Heart right ventricle (tissue), 16 donors: ENCODE data around the gene KCNMB1. TPM values are rescaled to one million over a fixed set of nuclear protein-coding genes. Genes with fewer than 3 reads are reported as not detected.

ENCODE experiments used
- ATAC-seq, 8 donors: fragments of 200-7000 bp; cut with Tn5 transposase; one replicate each; pipeline ENCODE4 v1.9.1; 2020; ENCODE audit warnings: mild to moderate bottlenecking in 8 of 8, moderate library complexity in 8 of 8, moderate number of reproducible peaks in 1 of 8
- DNase-seq, 2 donors: peaks; one replicate each; pipeline ENCODE4 v3.0.0-alpha.2; 2020
- H3K27ac ChIP-seq, 10 donors: fragments of 200-600 bp; sonication (generic) in 2 of 10; one replicate each; pipeline versions ENCODE4 v1.5.0 to v1.8.0; 2020 to 2022; ENCODE audit warnings: mild to moderate bottlenecking in 3 of 10
- H3K27me3 ChIP-seq, 7 donors: fragments of 200-600 bp; one replicate each; pipeline ENCODE4 v1.8.0; 2021 to 2022; ENCODE audit warnings: mild to moderate bottlenecking in 2 of 7
- H3K36me3 ChIP-seq, 9 donors: fragments of 200-600 bp; sonication (generic) in 1 of 9; one replicate each; pipeline versions ENCODE4 v1.5.0 to v1.8.0; 2020 to 2022; ENCODE audit warnings: mild to moderate bottlenecking in 2 of 9
- H3K4me1 ChIP-seq, 9 donors: fragments of 200-600 bp; sonication (generic) in 1 of 9; one replicate each; pipeline versions ENCODE4 v1.5.0 to v1.8.0; 2020 to 2022; ENCODE audit warnings: mild to moderate bottlenecking in 4 of 9
- H3K4me3 ChIP-seq, 10 donors: fragments of 200-600 bp; sonication (generic) in 2 of 10; one replicate each; pipeline versions ENCODE4 v1.5.0 to v1.8.0; 2020 to 2022; ENCODE audit warnings: mild to moderate bottlenecking in 7 of 10, moderate library complexity in 2 of 10
- H3K9me3 ChIP-seq, 11 donors: fragments of 200-600 bp in 10 of 11; sonication (generic) in 2 of 11; one replicate each; pipeline versions ENCODE4 v1.5.0 to v1.8.0; 2013 to 2022; ENCODE audit warnings: mild to moderate bottlenecking in 2 of 11, control low read depth in 1 of 11, moderate library complexity in 1 of 11
- WGBS, 2 donors: extraction: QIAGEN DNeasy Blood & Tissue Kit; methylation state at CpG; one replicate each; pipeline ENCODE4 v1.1.7; 2013; ENCODE audit warnings: inconsistent platforms in 1 of 2; 5-methylcytosine and 5-hydroxymethylcytosine counted together
- intact Hi-C, 10 donors: fragments of 100-400 bp; cut with DNase I; formaldehyde crosslinking; loops; one replicate each; pipeline versions ENCODE4 v1.11.1 to v1.14.2; 2022
- polyA plus RNA-seq, 2 donors: library from polyadenylated mRNA; stranded (reverse); fragments of 200-250 nt; gene quantifications; one replicate each; pipeline ENCODE4 v1.2.3, GENCODE V29; 2013
- total RNA-seq, 10 donors: library from RNA; stranded (reverse); fragmentation: NEBNext Ultra II Directional in 3 of 10; extraction: Animal tissue kit (Norgen Biotek cat#: 25700) in 3 of 10; gene quantifications; one replicate each; pipeline versions ENCODE4 v1.2.1 to v1.2.4, GENCODE V29; 2021 to 2023
- TF ChIP-seq, protein P1 (sequence below), 9 donors: fragments of 200-600 bp; sonication (generic) in 2 of 9; IDR thresholded peaks; one replicate each; pipeline versions ENCODE4 v1.5.0 to v1.8.0; 2021 to 2022; ENCODE audit warnings: antibody characterized with exemption in 9 of 9, mild to moderate bottlenecking in 5 of 9, moderate library complexity in 1 of 9
- donor health status: Arrhythmogenic right ventricular cardiomyopathy.
- donor health status: ischemic (EF 13 %, LVEDD 7.1; RV severe dilation, severe dysfunction).
- donor health status: healthy with polysubstance abuse.
- donor health status: DM: no; HTN: yes; CAD: no.
- donor health status: DM: no; HTN: no; CAD: no.
- donor health status: ischemic (EF 25% LVEDD 6.9; RV normal size, moderate dysfunction).
- donor health status: ischemic (EF 25% LVEDD 5.7; RV mildly dilated, moderate dysfunction).
- donor health status: healthy.
- donor health status: DM: yes; HTN: yes; CAD: no.
- donor health status: Ischemic cardiomyopathy.
- donor health status: ischemic (EF 35%, LVEDD 5.7; RV mildly dilated, moderate dysfunction).
- donor health status: nonischemic (EF 11% LVEDD 7.7; RV severe dilation, severe dysfunction).
- donor health status: DM: yes; HTN: yes; CAD: no.
- donor health status: PGD.
- donor health status: ischemic (EF 29% LVEDD 5.4; RV normal size, mild dysfunction).
- donor health status: nonischemic (EF 23%, LVEDD 6.1; RV moderate dilation, normal function).

Gene KCNMB1
- total and polyA plus RNA-seq, 12 donors, result 0.90 to 2.8 (median 1.2) TPM

DNA sequence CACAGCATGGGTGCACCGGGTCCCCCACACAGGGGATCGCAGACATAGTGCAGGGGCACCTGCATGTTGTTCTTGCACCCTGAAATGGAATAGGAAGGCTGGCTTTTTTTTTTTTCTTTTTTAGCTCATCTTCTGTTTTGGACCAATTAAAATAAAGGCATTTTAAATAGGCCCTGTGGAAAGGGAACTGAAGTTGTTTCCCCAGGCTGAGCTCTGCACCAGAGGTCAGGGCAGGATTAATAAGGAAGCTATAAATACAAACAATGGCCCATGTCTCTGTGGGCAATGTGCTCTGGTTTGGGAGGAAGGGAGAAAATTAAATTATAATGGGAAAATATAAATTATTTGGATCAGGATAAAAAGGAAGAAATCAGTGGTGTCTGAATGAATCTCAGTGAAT, 21.2 kb upstream of the KCNMB1 start:
- TF ChIP-seq, protein P1, sequence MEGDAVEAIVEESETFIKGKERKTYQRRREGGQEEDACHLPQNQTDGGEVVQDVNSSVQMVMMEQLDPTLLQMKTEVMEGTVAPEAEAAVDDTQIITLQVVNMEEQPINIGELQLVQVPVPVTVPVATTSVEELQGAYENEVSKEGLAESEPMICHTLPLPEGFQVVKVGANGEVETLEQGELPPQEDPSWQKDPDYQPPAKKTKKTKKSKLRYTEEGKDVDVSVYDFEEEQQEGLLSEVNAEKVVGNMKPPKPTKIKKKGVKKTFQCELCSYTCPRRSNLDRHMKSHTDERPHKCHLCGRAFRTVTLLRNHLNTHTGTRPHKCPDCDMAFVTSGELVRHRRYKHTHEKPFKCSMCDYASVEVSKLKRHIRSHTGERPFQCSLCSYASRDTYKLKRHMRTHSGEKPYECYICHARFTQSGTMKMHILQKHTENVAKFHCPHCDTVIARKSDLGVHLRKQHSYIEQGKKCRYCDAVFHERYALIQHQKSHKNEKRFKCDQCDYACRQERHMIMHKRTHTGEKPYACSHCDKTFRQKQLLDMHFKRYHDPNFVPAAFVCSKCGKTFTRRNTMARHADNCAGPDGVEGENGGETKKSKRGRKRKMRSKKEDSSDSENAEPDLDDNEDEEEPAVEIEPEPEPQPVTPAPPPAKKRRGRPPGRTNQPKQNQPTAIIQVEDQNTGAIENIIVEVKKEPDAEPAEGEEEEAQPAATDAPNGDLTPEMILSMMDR (IDR thresholded peaks at IDR 0.05), result no peak
- Histone ChIP-seq H3K9me3 (no peaks in the 10 kb centered on the region), H3K36me3 (no peaks in the 10 kb centered on the region), H3K4me3 (no peak overlapping the region), H3K27ac (no peak overlapping the region), H3K27me3 (peaks cover 0 to 3% (median 0%) of the 10 kb centered on the region in 7 donors), H3K4me1 (peaks cover 0 to 12% (median 0%) of the 10 kb centered on the region in 9 donors)
- 98 to 99% methylated on average over 2 of the region's 2 CpGs for WGBS, 2 donors
- DNase-seq, result no peak
- no peak for ATAC-seq
- intact Hi-C loops, result loop anchor here in 2 of 10 donors (10.0 kb wide), 2 partner anchors 146 to 306 kb away; partner anchors contain the start of gene FOXI1 (in 2 of the 2)

DNA sequence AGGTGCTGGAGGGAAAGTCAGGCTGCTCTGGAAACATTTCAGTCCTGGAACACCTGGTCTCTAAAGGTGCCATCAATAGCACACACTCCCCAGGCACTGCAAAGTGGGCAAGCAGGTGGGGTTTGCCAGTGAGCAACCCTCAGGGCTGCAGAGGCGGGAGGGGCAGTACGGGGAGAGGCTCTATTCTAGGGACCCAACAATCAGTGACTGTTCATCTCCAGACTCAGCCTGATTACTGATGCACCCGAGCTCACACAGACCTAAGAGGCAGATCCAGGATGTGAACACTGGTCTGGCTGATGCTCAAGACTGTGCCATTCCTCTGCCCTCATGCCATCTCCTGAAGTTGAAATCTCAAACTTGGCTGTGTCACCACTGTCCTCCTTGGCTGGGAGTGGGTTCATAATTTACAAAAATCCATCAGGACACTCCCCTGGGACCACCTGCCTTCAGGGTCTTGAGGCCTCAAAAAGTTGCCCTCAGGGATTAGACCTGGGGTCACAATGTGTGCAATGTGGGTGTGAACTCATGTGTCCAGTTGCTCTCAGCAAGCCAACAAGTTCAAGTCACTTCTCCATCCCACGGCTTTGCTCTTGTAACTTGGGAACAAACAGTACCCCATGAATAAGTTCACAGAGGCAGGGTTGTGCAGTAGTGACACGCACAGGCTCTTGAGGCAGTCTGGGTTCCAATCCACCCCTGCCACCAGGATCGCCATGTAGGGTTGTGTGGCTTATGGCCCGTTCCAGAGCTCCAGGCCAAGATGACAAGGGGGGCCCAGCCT, 19.9 kb upstream of the KCNMB1 start:
- 77 to 88% methylated on average over 7 of the region's 7 CpGs for WGBS, 2 donors
- Histone ChIP-seq H3K4me1 (peaks cover 0 to 19% (median 0%) of the 10 kb centered on the region in 9 donors), H3K27me3 (peaks cover 0 to 3% (median 0%) of the 10 kb centered on the region in 7 donors), H3K27ac (no peak overlapping the region), H3K36me3 (no peaks in the 10 kb centered on the region), H3K4me3 (no peak overlapping the region), H3K9me3 (no peaks in the 10 kb centered on the region)
- TF ChIP-seq, protein P1 (IDR thresholded peaks at IDR 0.05), result no peak
- intact Hi-C loops, result loop anchor here in 1 of 10 donors (10.0 kb wide), 1 partner anchor 314 kb away; no protein-coding TSS in a partner anchor
- DNase-seq (no peak), ATAC-seq (peak in 1 of 8 donors; percentile 26)

DNA sequence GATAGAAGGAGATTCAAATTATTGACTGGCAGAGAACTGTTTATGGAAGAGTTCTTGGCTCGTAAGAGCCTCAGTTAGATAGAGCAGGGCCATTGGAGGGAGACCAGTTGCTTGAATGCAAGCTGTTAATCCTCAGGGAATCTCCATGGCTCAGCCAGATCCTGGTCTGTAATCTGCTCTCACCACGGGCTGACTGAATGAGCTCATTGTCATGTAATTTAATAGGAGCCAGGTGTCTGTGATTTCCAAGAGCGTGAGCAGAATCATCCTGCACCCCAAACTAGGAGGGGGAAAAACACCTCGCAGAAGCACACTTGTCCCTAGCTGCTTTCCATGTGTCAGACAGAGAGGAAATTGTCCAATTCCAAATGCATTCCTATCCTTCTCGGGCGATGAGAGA, 19.1 kb upstream of the KCNMB1 start:
- Histone ChIP-seq H3K4me3 (no peak overlapping the region), H3K27ac (no peak overlapping the region), H3K36me3 (no peaks in the 10 kb centered on the region), H3K27me3 (peaks cover 0 to 3% (median 0%) of the 10 kb centered on the region in 7 donors), H3K4me1 (peaks cover 0 to 19% (median 0%) of the 10 kb centered on the region in 9 donors), H3K9me3 (no peaks in the 10 kb centered on the region)
- 44 to 48% methylated on average over 6 of the region's 6 CpGs for whole genome bisulfite sequencing, 2 donors
- TF ChIP-seq, protein P1 (IDR thresholded peaks at IDR 0.05), result no peak
- intact Hi-C loops, result loop anchor here in 1 of 10 donors (10.0 kb wide), 1 partner anchor 313 kb away; no protein-coding TSS in a partner anchor
- ATAC-seq (peak in 6 of 8 donors; percentile 37 to 61 (median 54)), DNase-seq (peak in 1 of 2 donors; percentile 29)

DNA sequence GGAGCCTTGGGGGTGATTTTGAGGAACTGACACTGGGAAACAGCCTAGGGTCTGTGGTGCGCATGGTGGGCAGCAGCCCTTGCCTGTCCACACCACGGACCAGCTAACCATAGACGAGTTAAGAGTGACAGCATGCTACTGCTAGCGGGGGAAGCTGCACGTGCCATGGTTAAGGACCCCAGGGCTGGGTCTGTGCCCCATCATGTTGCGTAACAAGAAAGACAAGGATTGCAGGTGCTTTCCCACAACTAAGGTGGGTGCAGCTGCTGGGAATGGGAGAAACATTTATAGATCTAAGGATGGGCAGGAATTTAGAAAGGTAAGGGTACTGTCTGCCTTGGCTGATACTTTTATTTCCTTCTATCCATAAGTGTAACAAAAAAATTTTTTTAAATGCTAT, 17.9 kb upstream of the KCNMB1 start:
- peaks cover 0 to 19% (median 0%) of the 10 kb centered on the region in 9 donors for H3K4me1 ChIP-seq
- intact Hi-C loops, result loop anchor here in 1 of 10 donors (10.0 kb wide), 1 partner anchor 312 kb away; no protein-coding TSS in a partner anchor
- H3K9me3 ChIP-seq, result peaks cover 0 to under 1% (median 0%) of the 10 kb centered on the region in 11 donors
- no peak overlapping the region for H3K27ac ChIP-seq
- 90 to 95% methylated on average over 6 of the region's 6 CpGs for WGBS, 2 donors
- ATAC-seq (no peak), DNase-seq (no peak)
- H3K4me3 ChIP-seq, result no peak overlapping the region
- TF ChIP-seq, protein P1 (IDR thresholded peaks at IDR 0.05), result no peak
- no peaks in the 10 kb centered on the region for H3K36me3 ChIP-seq
- peaks cover 0 to 3% (median 0%) of the 10 kb centered on the region in 7 donors for H3K27me3 ChIP-seq
